ENCODE results near the gene PLEKHA5. TPM values are rescaled to one million over a fixed set of nuclear protein-coding genes. Genes with fewer than 3 reads are reported as not detected.

PLEKHA5 gene
- 8.6 and 15.2 TPM in 2 replicates for total RNA-seq

GRCh38 chr12:19129486-19130223, at the start of gene PLEKHA5:
TSS of gene PLEKHA5 (plus strand) at chr12:19129733. CDS start at chr12:19129800, 67 bp downstream.

Data from bladder microvascular endothelial cell (primary cell).